ENCODE measurements around the gene CXCL6.

GRCh38 chr4:73885574-73886267, 49.2 kb downstream of the CXCL6 start:
- TF ChIP-seq CTCF (IDR thresholded peaks at IDR 0.05), result no peak
- TF ChIP-seq POLR2AphosphoS5 (IDR thresholded peaks at IDR 0.05), result no peak

Data from breast epithelium (tissue), 3 donors.